ENCODE data around the gene EEF2KMT. TPM values are rescaled to one million over a fixed set of nuclear protein-coding genes. Genes with fewer than 3 reads are reported as not detected.

EEF2KMT gene
- total and polyA plus RNA-seq, 8 donors, result 2.5 to 8.2 (median 4.6) TPM

- intact Hi-C loops (cut with DNase I), result no loop called here
- WGBS, 2 donors, result 81 to 83% methylated on average over 6 of the region's 6 CpGs
- TF ChIP-seq, protein P1, sequence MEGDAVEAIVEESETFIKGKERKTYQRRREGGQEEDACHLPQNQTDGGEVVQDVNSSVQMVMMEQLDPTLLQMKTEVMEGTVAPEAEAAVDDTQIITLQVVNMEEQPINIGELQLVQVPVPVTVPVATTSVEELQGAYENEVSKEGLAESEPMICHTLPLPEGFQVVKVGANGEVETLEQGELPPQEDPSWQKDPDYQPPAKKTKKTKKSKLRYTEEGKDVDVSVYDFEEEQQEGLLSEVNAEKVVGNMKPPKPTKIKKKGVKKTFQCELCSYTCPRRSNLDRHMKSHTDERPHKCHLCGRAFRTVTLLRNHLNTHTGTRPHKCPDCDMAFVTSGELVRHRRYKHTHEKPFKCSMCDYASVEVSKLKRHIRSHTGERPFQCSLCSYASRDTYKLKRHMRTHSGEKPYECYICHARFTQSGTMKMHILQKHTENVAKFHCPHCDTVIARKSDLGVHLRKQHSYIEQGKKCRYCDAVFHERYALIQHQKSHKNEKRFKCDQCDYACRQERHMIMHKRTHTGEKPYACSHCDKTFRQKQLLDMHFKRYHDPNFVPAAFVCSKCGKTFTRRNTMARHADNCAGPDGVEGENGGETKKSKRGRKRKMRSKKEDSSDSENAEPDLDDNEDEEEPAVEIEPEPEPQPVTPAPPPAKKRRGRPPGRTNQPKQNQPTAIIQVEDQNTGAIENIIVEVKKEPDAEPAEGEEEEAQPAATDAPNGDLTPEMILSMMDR (IDR thresholded peaks at IDR 0.05), result no peak
- Histone ChIP-seq H3K27ac (no peak overlapping the region), H3K4me1 (no peaks in the 10 kb centered on the region), H3K27me3 (no peaks in the 10 kb centered on the region), H3K36me3 (no peaks in the 10 kb centered on the region), H3K4me3 (no peak overlapping the region), H3K9me3 (no peaks in the 10 kb centered on the region)
- ATAC-seq (no peak), DNase-seq (no peak), FAIRE-seq (no peak)
Observed at GRCh38 chr16:5059386-5060072, 38.1 kb downstream of the EEF2KMT start.

DNA sequence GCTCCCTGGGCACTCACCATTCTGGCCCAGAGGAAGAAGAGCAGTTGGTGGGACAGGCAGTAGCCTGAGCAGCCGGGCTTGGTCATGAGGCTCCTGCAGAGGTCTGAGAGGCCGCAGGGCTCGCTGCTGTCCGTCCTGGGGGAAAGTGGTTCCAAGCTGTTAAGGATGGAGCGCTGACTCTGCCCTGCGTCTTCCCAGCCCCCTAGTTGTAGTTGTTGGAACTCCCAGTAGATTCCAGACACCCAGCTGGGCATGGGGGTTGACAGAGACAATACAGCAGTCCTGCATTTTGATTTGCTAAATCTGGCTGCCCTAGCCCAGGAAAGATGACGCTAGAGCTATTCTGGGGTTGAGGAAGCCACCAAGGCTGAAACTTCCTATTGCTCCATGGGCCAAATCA lies 39.1 kb downstream of the EEF2KMT start:
- DNase-seq (no peak), FAIRE-seq (no peak), ATAC-seq (no peak)
- TF ChIP-seq, protein P1 (IDR thresholded peaks at IDR 0.05), result no peak
- H3K4me3 ChIP-seq, result no peak overlapping the region
- no peaks in the 10 kb centered on the region for H3K9me3 ChIP-seq
- intact Hi-C loops (cut with DNase I), result no loop called here
- H3K27ac ChIP-seq, result no peak overlapping the region
- no peaks in the 10 kb centered on the region for H3K27me3 ChIP-seq
- 64% methylated on average over 7 of the region's 7 CpGs for WGBS, 2 donors
- H3K4me1 ChIP-seq, result no peaks in the 10 kb centered on the region
- no peaks in the 10 kb centered on the region for H3K36me3 ChIP-seq

- H3K36me3 ChIP-seq, result no peaks in the 10 kb centered on the region
- ATAC-seq (peak in 3 of 4 donors; percentile 55 to 74 (median 62)), FAIRE-seq (no peak), DNase-seq (peak in 1 of 6 donors; percentile 26)
- TF ChIP-seq, protein P1 (IDR thresholded peaks at IDR 0.05), result no peak
- no peaks in the 10 kb centered on the region for H3K4me1 ChIP-seq
- H3K9me3 ChIP-seq, result no peaks in the 10 kb centered on the region
- H3K27me3 ChIP-seq, result no peaks in the 10 kb centered on the region
- intact Hi-C loops (cut with DNase I), result no loop called here
- H3K27ac ChIP-seq, result no peak overlapping the region
- WGBS, 2 donors, result 18 to 28% methylated on average over 11 of the region's 11 CpGs
- no peak overlapping the region for H3K4me3 ChIP-seq
Observed at GRCh38 chr16:5056352-5056751, 41.2 kb downstream of the EEF2KMT start.

DNA sequence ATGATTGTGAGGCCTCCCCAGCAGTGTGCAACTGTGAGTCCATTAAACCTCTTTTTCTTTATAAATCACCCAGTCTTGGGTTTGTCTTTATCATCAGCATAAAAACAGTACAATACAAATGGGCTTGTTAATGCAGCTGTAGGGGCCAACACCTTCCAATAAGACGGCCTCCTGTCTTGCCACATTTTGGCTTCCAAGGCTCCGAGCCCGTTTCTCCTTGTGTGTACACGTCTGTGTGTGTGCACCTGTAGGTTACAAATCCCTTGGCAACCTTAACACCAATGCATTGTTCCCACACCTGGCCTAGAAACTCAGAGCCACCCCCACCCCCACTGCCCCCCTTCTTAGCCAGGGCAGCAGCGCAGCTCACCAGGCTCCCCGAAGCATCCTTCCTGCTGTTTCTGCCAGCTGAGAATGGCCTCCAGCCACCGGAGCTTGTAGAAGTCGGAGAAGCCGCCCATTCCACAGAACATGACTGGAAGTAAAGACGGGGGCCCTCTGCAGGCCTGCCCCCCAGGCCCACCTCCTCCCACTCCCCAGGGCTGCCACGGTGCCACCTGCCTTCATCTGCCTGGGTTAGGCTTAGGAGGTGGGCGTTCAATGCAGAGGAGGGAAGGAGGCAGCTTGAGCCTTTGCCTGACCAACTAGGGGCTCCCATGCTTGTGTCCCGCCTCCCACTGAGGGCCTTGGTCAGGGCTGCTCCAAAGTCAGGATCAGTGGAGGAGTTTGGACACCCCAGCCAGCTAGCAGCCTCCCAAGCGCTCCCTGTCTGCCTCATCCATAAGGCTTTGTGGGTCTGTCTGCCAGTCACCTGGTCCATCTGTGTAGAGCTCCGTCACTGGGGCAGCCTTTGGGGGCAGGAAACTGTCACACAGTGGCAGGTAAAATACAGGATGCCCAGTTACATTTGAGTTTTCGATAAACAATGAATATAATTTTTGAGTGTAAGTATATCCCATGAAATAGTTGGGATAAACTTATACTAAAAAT lies 42.4 kb downstream of the EEF2KMT start:
- no peak overlapping the region for H3K4me3 ChIP-seq
- FAIRE-seq (no peak), ATAC-seq (no peak), DNase-seq (peak in 1 of 6 donors; percentile 41)
- no peaks in the 10 kb centered on the region for H3K9me3 ChIP-seq
- WGBS, 2 donors, result 81 to 83% methylated on average over 16 of the region's 16 CpGs
- H3K36me3 ChIP-seq, result no peaks in the 10 kb centered on the region
- no peak overlapping the region for H3K27ac ChIP-seq
- TF ChIP-seq, protein P1 (IDR thresholded peaks at IDR 0.05), result no peak
- intact Hi-C loops (cut with DNase I), result no loop called here
- H3K4me1 ChIP-seq, result no peaks in the 10 kb centered on the region
- H3K27me3 ChIP-seq, result no peaks in the 10 kb centered on the region

Measured in pancreas (tissue), 10 donors.